Heart left ventricle (tissue), 13 donors: ENCODE measurements around the gene ICAM5.

Source experiments
- POLR2A ChIP-seq, 2 donors: fragments of 450-650 bp; IDR thresholded peaks; one replicate each; pipeline ENCODE4 v1.6.1; 2017; ENCODE audit warnings: antibody characterized with exemption in 2 of 2, mild to moderate bottlenecking in 2 of 2, moderate library complexity in 2 of 2
- TF ChIP-seq, protein P1 (sequence below), 12 donors: fragments of 200-600 bp; sonication (generic) in 4 of 12; IDR thresholded peaks; one replicate each; pipeline versions ENCODE4 v1.5.0 to v1.8.0; 2018 to 2022; ENCODE audit warnings: antibody characterized with exemption in 12 of 12, mild to moderate bottlenecking in 5 of 12
- donor health status: ischemic (EF 13 %, LVEDD 7.1; RV severe dilation, severe dysfunction).
- donor health status: DM: no; HTN: yes; CAD: no.
- donor health status: DM: no; HTN: no; CAD: no.
- donor health status: ischemic (EF 25% LVEDD 6.9; RV normal size, moderate dysfunction).
- donor health status: ischemic (EF 25% LVEDD 5.7; RV mildly dilated, moderate dysfunction).
- donor health status: ischemic (EF 35%, LVEDD 5.7; RV mildly dilated, moderate dysfunction).
- donor health status: nonischemic (EF 11% LVEDD 7.7; RV severe dilation, severe dysfunction).
- donor health status: DM: yes; HTN: yes; CAD: no.
- donor health status: PGD.
- donor health status: ischemic (EF 29% LVEDD 5.4; RV normal size, mild dysfunction).
- donor health status: nonischemic (EF 23%, LVEDD 6.1; RV moderate dilation, normal function).

- TF ChIP-seq, protein P1, sequence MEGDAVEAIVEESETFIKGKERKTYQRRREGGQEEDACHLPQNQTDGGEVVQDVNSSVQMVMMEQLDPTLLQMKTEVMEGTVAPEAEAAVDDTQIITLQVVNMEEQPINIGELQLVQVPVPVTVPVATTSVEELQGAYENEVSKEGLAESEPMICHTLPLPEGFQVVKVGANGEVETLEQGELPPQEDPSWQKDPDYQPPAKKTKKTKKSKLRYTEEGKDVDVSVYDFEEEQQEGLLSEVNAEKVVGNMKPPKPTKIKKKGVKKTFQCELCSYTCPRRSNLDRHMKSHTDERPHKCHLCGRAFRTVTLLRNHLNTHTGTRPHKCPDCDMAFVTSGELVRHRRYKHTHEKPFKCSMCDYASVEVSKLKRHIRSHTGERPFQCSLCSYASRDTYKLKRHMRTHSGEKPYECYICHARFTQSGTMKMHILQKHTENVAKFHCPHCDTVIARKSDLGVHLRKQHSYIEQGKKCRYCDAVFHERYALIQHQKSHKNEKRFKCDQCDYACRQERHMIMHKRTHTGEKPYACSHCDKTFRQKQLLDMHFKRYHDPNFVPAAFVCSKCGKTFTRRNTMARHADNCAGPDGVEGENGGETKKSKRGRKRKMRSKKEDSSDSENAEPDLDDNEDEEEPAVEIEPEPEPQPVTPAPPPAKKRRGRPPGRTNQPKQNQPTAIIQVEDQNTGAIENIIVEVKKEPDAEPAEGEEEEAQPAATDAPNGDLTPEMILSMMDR (IDR thresholded peaks at IDR 0.05), result no peak
- no peak for TF ChIP-seq POLR2A (IDR thresholded peaks at IDR 0.05)
These were observed 34.4 kb upstream of the ICAM5 start for GRCh38 chr19:10255358-10255757.
